K562 (cell line): ENCODE results near the gene ENOSF1. TPM values are rescaled to one million over a fixed set of nuclear protein-coding genes. Genes with fewer than 3 reads are reported as not detected.

Source experiments
- E2F4 ChIP-seq: sonication (generic); formaldehyde crosslinking; IDR thresholded peaks from 2 replicates; pipeline ENCODE4 v1.8.0; 2022; ENCODE audit warnings: mild to moderate bottlenecking, low read depth, missing genetic modification reagents
- ELK1 ChIP-seq: sonication (generic); formaldehyde crosslinking; IDR thresholded peaks from 2 replicates; pipeline ENCODE4 v1.8.1; 2022; ENCODE audit warnings: missing genetic modification reagents
- PHF20 ChIP-seq: fragments of 450-650 bp; IDR thresholded peaks from 2 replicates; pipeline ENCODE4 v1.6.1; 2018; ENCODE audit not compliant: partially characterized antibody
- POLR2AphosphoS2 ChIP-seq: IDR thresholded peaks from 2 replicates; pipeline ENCODE4 v1.6.1; 2012; ENCODE audit warnings: low read length, improper control_type of control experiment
- RNF219 ChIP-seq: fragments of 250-450 bp; sonication (Bioruptor Pico); IDR thresholded peaks from 2 replicates; pipeline ENCODE4 v1.5.0; 2022; ENCODE audit warnings: mild to moderate bottlenecking
- ZBTB1 ChIP-seq: sonication (generic); formaldehyde crosslinking; IDR thresholded peaks from 2 replicates; pipeline ENCODE4 v1.8.1; 2023; ENCODE audit warnings: missing genetic modification reagents, low read depth, mild to moderate bottlenecking, borderline replicate concordance
- ZKSCAN1 ChIP-seq: fragments of 150-350 bp; IDR thresholded peaks from 2 replicates; pipeline ENCODE4 v1.6.1; 2016; ENCODE audit warnings: low read depth, low read length
- ZNF143 ChIP-seq: sonication (generic); formaldehyde crosslinking; IDR thresholded peaks from 2 replicates; pipeline ENCODE4 v1.9.0; 2022; ENCODE audit warnings: mild to moderate bottlenecking, missing genetic modification reagents
- ZNF75A ChIP-seq: fragments of 450-650 bp; formaldehyde crosslinking; IDR thresholded peaks from 2 replicates; pipeline ENCODE4 v1.4.0; 2020; ENCODE audit warnings: mild to moderate bottlenecking
- polyA plus RNA-seq, 8 experiments: library from polyadenylated mRNA; depleted of rRNA in 4 of 8; stranded (reverse) in 5 of 8; unstranded in 3 of 8; fragments of >200 nt; fragmentation: Nextera tagmentation in 2 of 8; fragmentation: Illumina TruSeq in 1 of 8; extraction: Ambion mirVana in 2 of 8; extraction: Trizol in 1 of 8; gene quantifications; 2 replicates each; pipeline versions ENCODE4 v1.2.1 to v1.2.3, GENCODE V29; 2011 to 2014; ENCODE audit warnings: inconsistent platforms in 1 of 8, missing spikeins in 1 of 8
- total RNA-seq, 7 experiments: library from RNA; depleted of rRNA in 6 of 7; stranded (reverse); fragments of >200 nt in 6 of 7; fragmentation: Illumina TruSeq in 2 of 7; extraction: Trizol in 2 of 7; gene quantifications; 2 replicates each; pipeline versions ENCODE4 v1.2.1 to v1.2.3, GENCODE V29; 2011 to 2021; ENCODE audit warnings: low replicate concordance in 1 of 7
- TF ChIP-seq, protein P1 (sequence below): fragments of 250-450 bp; sonication (Bioruptor Pico); IDR thresholded peaks from 2 replicates; pipeline ENCODE4 v1.5.0; 2020; ENCODE audit warnings: mild to moderate bottlenecking
- TF ChIP-seq, protein P2 (sequence below): fragments of 250-450 bp; sonication (Bioruptor Pico); IDR thresholded peaks from 2 replicates; pipeline ENCODE4 v1.9.0; 2021; ENCODE audit warnings: mild to moderate bottlenecking, inconsistent platforms
- TF ChIP-seq, protein P3 (sequence below): fragments of 250-450 bp; sonication (Bioruptor Pico); IDR thresholded peaks from 2 replicates; pipeline ENCODE4 v1.5.1; 2021; ENCODE audit warnings: mild to moderate bottlenecking
- TF ChIP-seq, protein P4 (sequence below): fragments of 250-450 bp; sonication (Bioruptor Pico); IDR thresholded peaks from 2 replicates; pipeline ENCODE4 v1.4.0; 2020; ENCODE audit warnings: mild to moderate bottlenecking, moderate library complexity, borderline replicate concordance

The ENOSF1 gene
- total and polyA plus RNA-seq, 9 of the 15 experiments (the other 6 are each of a cell fraction or from before 2014, with no cell fraction given): 15.5 to 66.4 (median 46.5) TPM

DNA sequence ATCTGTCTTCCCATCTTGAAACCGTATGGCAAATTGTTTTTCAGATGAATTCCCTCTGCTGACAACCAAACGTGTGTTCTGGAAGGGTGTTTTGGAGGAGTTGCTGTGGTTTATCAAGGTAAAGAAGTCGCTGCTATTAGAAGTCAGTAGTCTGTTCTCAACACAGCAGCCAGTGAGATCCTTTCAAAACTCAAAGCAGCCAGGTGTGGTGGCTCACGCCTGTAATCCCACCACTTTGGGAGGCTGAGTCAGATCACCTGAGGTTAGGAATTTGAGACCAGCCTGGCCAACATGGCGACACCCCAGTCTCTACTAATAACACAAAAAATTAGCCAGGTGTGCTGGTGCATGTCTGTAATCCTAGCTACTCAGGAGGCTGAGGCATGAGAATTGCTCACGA, 52.8 kb downstream of the ENOSF1 start (continued):
- TF ChIP-seq ZNF143 (0 out of 2 replicates have a peak, but pooled peaks have one; percentile 46), PHF20 (no peak), RNF219 (CRISPR knock-in tag) (no peak), ZNF75A (CRISPR knock-in tag) (no peak), ZBTB1 (CRISPR knock-in tag) (no peak), ELK1 (CRISPR knock-in tag) (no peak), ZKSCAN1 (no peak), E2F4 (no peak), POLR2AphosphoS2 (0 out of 2 replicates have a peak, but pooled peaks have one; percentile 14)
- TF ChIP-seq, protein P1, sequence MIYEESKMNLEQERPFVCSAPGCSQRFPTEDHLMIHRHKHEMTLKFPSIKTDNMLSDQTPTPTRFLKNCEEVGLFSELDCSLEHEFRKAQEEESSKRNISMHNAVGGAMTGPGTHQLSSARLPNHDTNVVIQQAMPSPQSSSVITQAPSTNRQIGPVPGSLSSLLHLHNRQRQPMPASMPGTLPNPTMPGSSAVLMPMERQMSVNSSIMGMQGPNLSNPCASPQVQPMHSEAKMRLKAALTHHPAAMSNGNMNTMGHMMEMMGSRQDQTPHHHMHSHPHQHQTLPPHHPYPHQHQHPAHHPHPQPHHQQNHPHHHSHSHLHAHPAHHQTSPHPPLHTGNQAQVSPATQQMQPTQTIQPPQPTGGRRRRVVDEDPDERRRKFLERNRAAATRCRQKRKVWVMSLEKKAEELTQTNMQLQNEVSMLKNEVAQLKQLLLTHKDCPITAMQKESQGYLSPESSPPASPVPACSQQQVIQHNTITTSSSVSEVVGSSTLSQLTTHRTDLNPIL: no peak
- TF ChIP-seq, protein P2, sequence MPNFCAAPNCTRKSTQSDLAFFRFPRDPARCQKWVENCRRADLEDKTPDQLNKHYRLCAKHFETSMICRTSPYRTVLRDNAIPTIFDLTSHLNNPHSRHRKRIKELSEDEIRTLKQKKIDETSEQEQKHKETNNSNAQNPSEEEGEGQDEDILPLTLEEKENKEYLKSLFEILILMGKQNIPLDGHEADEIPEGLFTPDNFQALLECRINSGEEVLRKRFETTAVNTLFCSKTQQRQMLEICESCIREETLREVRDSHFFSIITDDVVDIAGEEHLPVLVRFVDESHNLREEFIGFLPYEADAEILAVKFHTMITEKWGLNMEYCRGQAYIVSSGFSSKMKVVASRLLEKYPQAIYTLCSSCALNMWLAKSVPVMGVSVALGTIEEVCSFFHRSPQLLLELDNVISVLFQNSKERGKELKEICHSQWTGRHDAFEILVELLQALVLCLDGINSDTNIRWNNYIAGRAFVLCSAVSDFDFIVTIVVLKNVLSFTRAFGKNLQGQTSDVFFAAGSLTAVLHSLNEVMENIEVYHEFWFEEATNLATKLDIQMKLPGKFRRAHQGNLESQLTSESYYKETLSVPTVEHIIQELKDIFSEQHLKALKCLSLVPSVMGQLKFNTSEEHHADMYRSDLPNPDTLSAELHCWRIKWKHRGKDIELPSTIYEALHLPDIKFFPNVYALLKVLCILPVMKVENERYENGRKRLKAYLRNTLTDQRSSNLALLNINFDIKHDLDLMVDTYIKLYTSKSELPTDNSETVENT: no peak
- TF ChIP-seq, protein P3, sequence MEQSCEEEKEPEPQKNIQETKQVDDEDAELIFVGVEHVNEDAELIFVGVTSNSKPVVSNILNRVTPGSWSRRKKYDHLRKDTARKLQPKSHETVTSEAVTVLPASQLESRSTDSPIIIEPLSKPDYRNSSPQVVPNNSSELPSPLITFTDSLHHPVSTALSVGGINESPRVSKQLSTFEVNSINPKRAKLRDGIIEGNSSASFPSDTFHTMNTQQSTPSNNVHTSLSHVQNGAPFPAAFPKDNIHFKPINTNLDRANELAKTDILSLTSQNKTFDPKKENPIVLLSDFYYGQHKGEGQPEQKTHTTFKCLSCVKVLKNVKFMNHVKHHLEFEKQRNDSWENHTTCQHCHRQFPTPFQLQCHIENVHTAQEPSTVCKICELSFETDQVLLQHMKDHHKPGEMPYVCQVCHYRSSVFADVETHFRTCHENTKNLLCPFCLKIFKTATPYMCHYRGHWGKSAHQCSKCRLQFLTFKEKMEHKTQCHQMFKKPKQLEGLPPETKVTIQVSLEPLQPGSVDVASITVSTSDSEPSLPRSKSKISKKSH (CRISPR knock-in tag): no peak
- TF ChIP-seq, protein P4, sequence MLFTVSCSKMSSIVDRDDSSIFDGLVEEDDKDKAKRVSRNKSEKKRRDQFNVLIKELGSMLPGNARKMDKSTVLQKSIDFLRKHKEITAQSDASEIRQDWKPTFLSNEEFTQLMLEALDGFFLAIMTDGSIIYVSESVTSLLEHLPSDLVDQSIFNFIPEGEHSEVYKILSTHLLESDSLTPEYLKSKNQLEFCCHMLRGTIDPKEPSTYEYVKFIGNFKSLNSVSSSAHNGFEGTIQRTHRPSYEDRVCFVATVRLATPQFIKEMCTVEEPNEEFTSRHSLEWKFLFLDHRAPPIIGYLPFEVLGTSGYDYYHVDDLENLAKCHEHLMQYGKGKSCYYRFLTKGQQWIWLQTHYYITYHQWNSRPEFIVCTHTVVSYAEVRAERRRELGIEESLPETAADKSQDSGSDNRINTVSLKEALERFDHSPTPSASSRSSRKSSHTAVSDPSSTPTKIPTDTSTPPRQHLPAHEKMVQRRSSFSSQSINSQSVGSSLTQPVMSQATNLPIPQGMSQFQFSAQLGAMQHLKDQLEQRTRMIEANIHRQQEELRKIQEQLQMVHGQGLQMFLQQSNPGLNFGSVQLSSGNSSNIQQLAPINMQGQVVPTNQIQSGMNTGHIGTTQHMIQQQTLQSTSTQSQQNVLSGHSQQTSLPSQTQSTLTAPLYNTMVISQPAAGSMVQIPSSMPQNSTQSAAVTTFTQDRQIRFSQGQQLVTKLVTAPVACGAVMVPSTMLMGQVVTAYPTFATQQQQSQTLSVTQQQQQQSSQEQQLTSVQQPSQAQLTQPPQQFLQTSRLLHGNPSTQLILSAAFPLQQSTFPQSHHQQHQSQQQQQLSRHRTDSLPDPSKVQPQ: no peak
